Upper lobe of left lung (tissue), 4 donors: Measurements from ENCODE around the gene IFT52.

Experiments
- CTCF ChIP-seq, 6 experiments: fragments of 450-650 bp in 4 of 6; fragments of 200-600 bp in 2 of 6; sonication (generic) in 2 of 6; IDR thresholded peaks; one replicate each; pipeline ENCODE4 v1.5.1; 2016 to 2019; ENCODE audit warnings: antibody characterized with exemption in 6 of 6
- EP300 ChIP-seq, 4 donors: sonication (generic); formaldehyde crosslinking; IDR thresholded peaks; one replicate each; pipeline ENCODE4 v1.5.1; 2017; ENCODE audit warnings: antibody characterized with exemption in 4 of 4, control low read depth in 2 of 4
- POLR2A ChIP-seq, 4 donors: fragments of 450-650 bp; IDR thresholded peaks; one replicate each; pipeline ENCODE4 v1.5.1; 2016 to 2017; ENCODE audit warnings: antibody characterized with exemption in 4 of 4, mild to moderate bottlenecking in 2 of 4
- POLR2AphosphoS5 ChIP-seq, 2 donors: sonication (generic); formaldehyde crosslinking; IDR thresholded peaks; one replicate each; pipeline ENCODE4 v1.5.1; 2017; ENCODE audit warnings: antibody characterized with exemption in 2 of 2

- no peak for TF ChIP-seq CTCF (IDR thresholded peaks at IDR 0.05)
- no peak for TF ChIP-seq POLR2A (IDR thresholded peaks at IDR 0.05)
- no peak for TF ChIP-seq POLR2AphosphoS5 (IDR thresholded peaks at IDR 0.05)
- TF ChIP-seq EP300 (IDR thresholded peaks at IDR 0.05), result no peak
These were observed 29.8 kb upstream of the IFT52 start for GRCh38 chr20:43560974-43561373.
